Measurements from ENCODE around the gene BAIAP2L2. TPM values are rescaled to one million over a fixed set of nuclear protein-coding genes. Genes with fewer than 3 reads are reported as not detected.

The BAIAP2L2 gene
- total RNA-seq, 4 donors from 2014 or later: 0.13 to 1.1 (median 0.58) TPM

DNA sequence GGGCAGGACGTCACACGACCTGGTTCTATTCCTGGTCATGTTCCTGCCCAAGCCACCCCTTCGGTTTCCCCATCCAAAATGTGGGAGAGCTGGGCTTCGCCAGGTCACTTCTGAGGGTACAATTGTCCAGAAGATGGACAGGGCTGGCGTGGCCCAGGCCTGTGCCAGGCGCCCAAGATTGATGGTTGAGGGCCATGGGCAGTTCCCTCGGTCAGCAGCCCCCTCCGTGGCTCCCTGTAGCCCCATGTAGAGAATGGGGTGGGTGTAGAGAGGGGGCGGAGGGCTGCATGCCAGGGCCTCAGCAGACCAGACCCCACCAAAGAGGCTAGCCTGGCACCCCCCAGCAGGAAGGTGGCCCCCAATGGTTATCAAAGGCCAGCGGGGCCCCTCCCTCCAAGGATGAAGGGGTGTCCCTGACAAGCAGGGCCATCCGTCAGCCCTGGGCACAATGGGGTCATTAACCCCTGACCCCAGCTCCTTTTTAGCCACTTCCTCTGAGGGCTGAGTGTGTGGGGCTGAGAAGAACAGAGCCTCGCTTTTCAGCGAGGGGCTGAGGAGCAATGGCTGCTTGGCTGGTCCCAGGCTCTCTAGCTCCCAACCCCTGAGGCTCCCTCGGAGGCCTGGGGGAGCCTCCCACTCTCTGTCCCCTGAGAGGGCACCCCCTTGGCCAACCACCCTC, 64.3 kb downstream of the BAIAP2L2 start:
- Histone ChIP-seq H3K4me1 (peaks cover 0 to 13% (median 6%) of the 10 kb centered on the region in 4 donors), H3K9me3 (no peaks in the 10 kb centered on the region), H3K27me3 (peaks cover 0 to 4% (median 0%) of the 10 kb centered on the region in 4 donors), H3K36me3 (no peaks in the 10 kb centered on the region), H3K4me3 (no peak overlapping the region), H3K27ac (replicated peaks in 1 of 4) (peak overlapping the region in 3 of 4 donors; percentile 1 to 44 (median 2))
- no peak for DNase-seq (ENCODE audit: extremely low spot score)
- intact Hi-C loops (cut with DNase I): no loop called here
- WGBS: 70% methylated on average over 11 of the region's 14 CpGs
- TF ChIP-seq POLR2A (IDR thresholded peaks at IDR 0.05; ENCODE audit: low read depth) (no peak), POLR2AphosphoS5 (IDR thresholded peaks at IDR 0.05) (no peak), EP300 (IDR thresholded peaks at IDR 0.05) (no peak), CTCF (IDR thresholded peaks at IDR 0.05) (no peak)

GRCh38 chr22:38043151-38044039, 67.1 kb downstream of the BAIAP2L2 start:
- Histone ChIP-seq H3K9me3 (no peaks in the 10 kb centered on the region), H3K27me3 (peaks cover 0 to under 1% (median 0%) of the 10 kb centered on the region in 4 donors), H3K4me1 (peaks cover 0 to 17% (median 9%) of the 10 kb centered on the region in 4 donors), H3K27ac (replicated peaks in 1 of 4) (no peak overlapping the region), H3K36me3 (no peaks in the 10 kb centered on the region), H3K4me3 (no peak overlapping the region)
- TF ChIP-seq CTCF (IDR thresholded peaks at IDR 0.05) (no peak), EP300 (IDR thresholded peaks at IDR 0.05) (no peak), POLR2AphosphoS5 (IDR thresholded peaks at IDR 0.05) (no peak), POLR2A (IDR thresholded peaks at IDR 0.05; ENCODE audit: low read depth) (no peak)
- intact Hi-C loops (cut with DNase I): no loop called here
- 89% methylated on average over 14 of the region's 16 CpGs for WGBS
- DNase-seq (ENCODE audit: extremely low spot score): no peak

DNA sequence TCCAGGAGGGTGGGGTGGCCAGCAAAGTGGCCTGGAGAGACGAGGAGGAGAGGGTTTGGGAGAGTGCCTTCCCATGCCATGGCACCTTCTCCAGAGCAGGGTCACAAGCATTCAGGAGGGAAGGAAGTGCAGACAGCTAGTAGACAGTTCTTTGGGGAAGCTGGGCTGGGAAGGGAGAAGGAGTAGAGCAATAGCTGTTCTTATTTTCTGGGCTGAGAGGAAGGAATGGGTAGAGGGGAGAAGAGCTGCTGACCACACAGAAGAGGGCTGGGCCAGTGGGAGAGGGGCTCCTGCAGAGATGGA, 68.0 kb downstream of the BAIAP2L2 start:
- Histone ChIP-seq H3K4me1 (peaks cover 0 to 17% (median 9%) of the 10 kb centered on the region in 4 donors), H3K4me3 (no peak overlapping the region), H3K27ac (replicated peaks in 1 of 4) (peak overlapping the region in 2 of 4 donors; percentile 35 to 44), H3K27me3 (no peaks in the 10 kb centered on the region), H3K36me3 (no peaks in the 10 kb centered on the region), H3K9me3 (no peaks in the 10 kb centered on the region)
- DNase-seq (ENCODE audit: extremely low spot score): no peak
- WGBS: 67% methylated on average over 1 of the region's 1 CpG
- intact Hi-C loops (cut with DNase I): no loop called here
- TF ChIP-seq POLR2AphosphoS5 (IDR thresholded peaks at IDR 0.05) (no peak), CTCF (IDR thresholded peaks at IDR 0.05) (no peak), POLR2A (IDR thresholded peaks at IDR 0.05; ENCODE audit: low read depth) (no peak), EP300 (IDR thresholded peaks at IDR 0.05) (no peak)

DNA sequence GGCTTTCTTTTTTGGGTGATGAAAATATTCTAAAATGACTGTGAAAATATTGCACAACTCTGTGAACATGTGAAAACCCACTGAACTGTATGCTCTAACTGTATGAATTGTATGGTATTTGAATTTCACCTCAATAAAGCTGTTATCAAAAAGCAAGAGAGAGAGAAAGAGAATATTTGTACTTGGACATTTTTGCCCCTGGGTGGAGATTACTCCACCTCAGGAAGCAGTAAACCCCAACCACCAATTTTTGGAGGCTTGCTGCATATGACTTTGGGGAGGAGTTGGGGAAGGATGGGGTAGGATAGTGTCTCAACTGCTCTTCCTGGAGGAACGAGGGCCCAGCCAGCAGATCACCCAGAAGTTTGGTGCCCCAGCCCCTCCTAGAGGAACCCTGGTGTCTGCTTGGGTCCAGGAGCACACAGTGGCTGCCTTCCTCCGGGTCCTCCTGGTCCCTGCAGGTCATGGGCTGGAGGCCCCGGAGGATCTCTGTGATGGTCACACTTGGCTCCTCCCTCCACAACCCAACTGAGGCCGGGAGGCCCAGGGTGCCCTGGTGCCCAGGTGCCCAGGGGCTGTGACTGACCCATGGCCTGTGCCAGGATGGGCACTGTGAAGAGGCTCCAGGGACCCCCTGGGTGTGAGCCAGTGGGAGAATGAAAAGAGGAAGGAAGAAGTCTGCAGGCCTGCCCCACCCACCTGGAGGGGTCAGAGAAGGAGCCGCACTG, 68.6 kb downstream of the BAIAP2L2 start:
- H3K27me3 ChIP-seq: no peaks in the 10 kb centered on the region
- H3K4me3 ChIP-seq: no peak overlapping the region
- no peak for TF ChIP-seq CTCF (IDR thresholded peaks at IDR 0.05)
- TF ChIP-seq POLR2AphosphoS5 (IDR thresholded peaks at IDR 0.05): no peak
- no peak for TF ChIP-seq EP300 (IDR thresholded peaks at IDR 0.05)
- TF ChIP-seq POLR2A (IDR thresholded peaks at IDR 0.05; ENCODE audit: low read depth): no peak
- no peaks in the 10 kb centered on the region for H3K9me3 ChIP-seq
- peak overlapping the region in 3 of 4 donors; percentile 22 to 44 (median 35) for H3K27ac ChIP-seq (replicated peaks in 1 of 4)
- intact Hi-C loops (cut with DNase I): no loop called here
- no peaks in the 10 kb centered on the region for H3K36me3 ChIP-seq
- H3K4me1 ChIP-seq: peaks cover 0 to 19% (median 9%) of the 10 kb centered on the region in 4 donors
- DNase-seq (ENCODE audit: extremely low spot score): no peak
- WGBS: 62% methylated on average over 3 of the region's 5 CpGs
